GM12872 (cell line): ENCODE results near the gene GTF2H1.

Experiments
- TF ChIP-seq, protein P1 (sequence below): IDR thresholded peaks from 3 replicates; pipeline ENCODE4 v1.5.1; 2011; ENCODE audit warnings: low read depth, mild to moderate bottlenecking, low read length, moderate library complexity; ENCODE audit not compliant: insufficient read depth

The GTF2H1 gene

GRCh38 chr11:18332891-18333290 lies 10.5 kb downstream of the GTF2H1 start:
- TF ChIP-seq, protein P1, sequence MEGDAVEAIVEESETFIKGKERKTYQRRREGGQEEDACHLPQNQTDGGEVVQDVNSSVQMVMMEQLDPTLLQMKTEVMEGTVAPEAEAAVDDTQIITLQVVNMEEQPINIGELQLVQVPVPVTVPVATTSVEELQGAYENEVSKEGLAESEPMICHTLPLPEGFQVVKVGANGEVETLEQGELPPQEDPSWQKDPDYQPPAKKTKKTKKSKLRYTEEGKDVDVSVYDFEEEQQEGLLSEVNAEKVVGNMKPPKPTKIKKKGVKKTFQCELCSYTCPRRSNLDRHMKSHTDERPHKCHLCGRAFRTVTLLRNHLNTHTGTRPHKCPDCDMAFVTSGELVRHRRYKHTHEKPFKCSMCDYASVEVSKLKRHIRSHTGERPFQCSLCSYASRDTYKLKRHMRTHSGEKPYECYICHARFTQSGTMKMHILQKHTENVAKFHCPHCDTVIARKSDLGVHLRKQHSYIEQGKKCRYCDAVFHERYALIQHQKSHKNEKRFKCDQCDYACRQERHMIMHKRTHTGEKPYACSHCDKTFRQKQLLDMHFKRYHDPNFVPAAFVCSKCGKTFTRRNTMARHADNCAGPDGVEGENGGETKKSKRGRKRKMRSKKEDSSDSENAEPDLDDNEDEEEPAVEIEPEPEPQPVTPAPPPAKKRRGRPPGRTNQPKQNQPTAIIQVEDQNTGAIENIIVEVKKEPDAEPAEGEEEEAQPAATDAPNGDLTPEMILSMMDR: no peak

DNA sequence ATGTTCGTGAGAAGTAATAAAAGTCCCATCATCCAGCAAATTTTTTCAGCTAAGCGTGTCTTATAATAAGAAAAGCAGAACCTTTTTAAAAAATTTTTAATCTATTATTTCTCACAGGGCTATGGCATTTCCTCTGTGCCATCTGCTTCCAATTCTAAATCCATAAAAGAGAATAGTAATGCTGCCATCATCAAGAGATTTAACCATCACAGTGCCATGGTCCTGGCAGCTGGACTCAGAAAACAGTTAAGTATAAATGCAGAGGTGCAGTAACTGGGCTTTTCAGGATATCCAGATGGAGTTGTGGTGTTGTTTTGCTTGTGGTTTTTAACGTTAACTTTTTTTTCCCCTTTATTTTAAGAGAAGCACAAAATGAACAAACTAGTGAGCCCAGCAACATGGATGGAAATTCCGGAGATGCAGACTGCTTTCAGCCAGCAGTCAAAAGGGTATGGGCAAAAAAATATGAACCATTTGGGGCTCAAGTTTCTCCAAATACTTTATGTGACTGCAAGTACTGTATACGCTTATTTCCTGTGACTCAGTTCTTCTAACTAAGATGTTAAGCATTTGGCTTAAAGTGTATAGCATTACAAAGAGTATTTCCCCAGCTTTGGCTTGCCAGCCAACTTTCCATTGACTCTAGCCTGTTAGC lies 25.2 kb downstream of the GTF2H1 start:
- TF ChIP-seq, protein P1: no peak

DNA sequence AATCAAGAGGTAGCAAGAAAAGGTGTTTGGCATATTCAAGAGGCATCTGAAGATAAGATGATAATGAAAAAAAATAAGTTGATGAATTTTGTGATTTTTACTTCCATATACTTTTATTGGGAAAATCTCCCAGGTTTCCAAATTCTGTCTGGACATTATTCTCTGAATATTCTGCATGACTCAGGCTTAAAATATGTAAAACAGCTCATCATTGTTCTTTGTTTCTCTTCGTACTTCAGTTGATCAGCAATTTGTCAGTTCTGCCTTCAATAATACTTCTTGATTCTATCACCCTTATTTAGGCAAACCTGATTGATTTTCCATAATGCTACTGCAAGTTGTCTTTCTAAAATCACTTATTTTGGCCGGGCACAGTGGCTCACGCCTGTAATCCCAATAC lies 30.2 kb downstream of the GTF2H1 start:
- TF ChIP-seq, protein P1: no peak

DNA sequence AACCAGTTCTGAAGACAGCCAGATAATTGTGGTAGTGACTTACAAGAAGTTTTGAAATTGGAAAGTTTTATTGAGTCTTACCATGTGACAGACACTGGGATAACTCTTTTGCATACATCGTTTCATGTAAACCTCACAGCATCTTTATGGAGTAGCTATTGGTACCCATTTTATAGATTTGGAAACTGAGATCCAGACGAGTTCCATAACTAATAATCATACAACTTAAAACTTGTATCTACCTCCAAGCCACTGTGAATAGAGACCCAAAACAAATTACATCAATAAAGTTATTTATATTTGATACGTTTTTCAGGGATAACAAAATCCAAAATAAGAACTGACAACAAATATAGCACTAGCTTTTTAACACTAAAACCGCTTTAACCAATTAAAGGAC lies 36.3 kb downstream of the GTF2H1 start:
- TF ChIP-seq, protein P1: no peak

GRCh38 chr11:18361154-18361553 lies 38.8 kb downstream of the GTF2H1 start:
- TF ChIP-seq, protein P1: no peak

GRCh38 chr11:18364495-18365073 lies 42.2 kb downstream of the GTF2H1 start:
- TF ChIP-seq, protein P1: no peak

GRCh38 chr11:18365741-18366140 lies 43.4 kb downstream of the GTF2H1 start:
- TF ChIP-seq, protein P1: no peak

- TF ChIP-seq, protein P1: no peak
Observed at GRCh38 chr11:18366286-18366685, 43.9 kb downstream of the GTF2H1 start.
